ENCODE results near the gene ANGPTL8. TPM values are rescaled to one million over a fixed set of nuclear protein-coding genes. Genes with fewer than 3 reads are reported as not detected.

The ANGPTL8 gene
- polyA plus RNA-seq, 2 of the 4 experiments (the other 2 are of a cell fraction): 0.12 TPM; not detected in 1

GRCh38 chr19:11265177-11265784 is 25.9 kb downstream of the ANGPTL8 start:
- H3K4me1 ChIP-seq: peaks cover 32% of the 10 kb centered on the region
- peak overlapping the region; percentile 57 for H3K4me2 ChIP-seq
- no peak for TF ChIP-seq HMGXB4 (CRISPR knock-in tag; IDR thresholded peaks at IDR 0.05; ENCODE audit: borderline replicate concordance)
- peak; percentile 59 for TF ChIP-seq ZFP36 (IDR thresholded peaks at IDR 0.05; ENCODE audit: borderline replicate concordance, partially characterized antibody)
- TF ChIP-seq KDM1A (IDR thresholded peaks at IDR 0.05; ENCODE audit: low read depth): peak; percentile 64; the same call in 1 of the 2 replicates
- no peaks in the 10 kb centered on the region for H3K9me3 ChIP-seq
- no peak for FAIRE-seq
- H3K4me3 ChIP-seq: no peak overlapping the region
- peak overlapping the region; percentile 67 to 83 for H3K27ac ChIP-seq
- POLR2A ChIA-PET: no interaction called here
- no peak for DNase-seq (ENCODE audit: low read depth in 1 of 2, low spot score in 1 of 2)
- CTCF ChIA-PET: interaction anchor here (0.5 to 1.7 kb wide), 6 partner anchors 11 to 329 kb away, joined by 3 to 5 read pairs (median 4); no protein-coding TSS in a partner anchor
- WGBS (ENCODE audit: missing lambda C conversion rate): 45% methylated on average over 6 of the region's 6 CpGs
- ATAC-seq: no peak

DNA sequence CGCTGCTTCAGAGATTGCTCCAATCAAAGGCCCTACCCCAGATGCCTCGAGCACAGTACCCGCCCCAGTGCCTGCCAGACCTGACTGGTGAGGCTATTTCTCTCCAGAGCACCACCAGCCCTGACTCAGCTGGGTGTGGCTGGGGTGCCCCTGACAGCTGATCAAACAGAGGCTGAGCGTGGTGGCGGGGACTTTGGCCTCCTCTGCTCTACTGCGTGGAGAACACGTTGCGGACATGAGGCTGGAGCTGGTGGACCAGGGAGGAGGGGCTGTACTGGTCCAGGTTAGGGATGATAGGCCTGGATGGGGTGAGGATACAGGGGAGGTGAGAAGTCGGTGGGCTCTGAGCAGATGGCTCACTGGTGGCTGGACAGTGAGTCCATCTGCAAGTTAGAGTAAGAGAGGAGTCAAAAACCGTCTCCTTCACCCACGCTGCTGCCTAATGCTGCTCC is 26.4 kb downstream of the ANGPTL8 start:
- DNase-seq (ENCODE audit: low read depth in 1 of 2, low spot score in 1 of 2): peak; percentile 71 to 87
- ATAC-seq: peak; percentile 78 to 91
- ChIA-PET POLR2A (no interaction called here), CTCF (interaction anchor here (0.5 to 1.7 kb wide), 8 partner anchors 9 to 329 kb away, joined by 3 to 6 read pairs (median 3); no protein-coding TSS in a partner anchor)
- peaks cover 32% of the 10 kb centered on the region for H3K4me1 ChIP-seq
- no peak for FAIRE-seq
- H3K9me3 ChIP-seq: no peaks in the 10 kb centered on the region
- H3K4me3 ChIP-seq: no peak overlapping the region
- TF ChIP-seq, protein P1, sequence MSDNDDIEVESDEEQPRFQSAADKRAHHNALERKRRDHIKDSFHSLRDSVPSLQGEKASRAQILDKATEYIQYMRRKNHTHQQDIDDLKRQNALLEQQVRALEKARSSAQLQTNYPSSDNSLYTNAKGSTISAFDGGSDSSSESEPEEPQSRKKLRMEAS (IDR thresholded peaks at IDR 0.05): peak; percentile 91
- TF ChIP-seq MYC (IDR thresholded peaks at IDR 0.05; ENCODE audit: borderline replicate concordance, low read length): peak; percentile 71; the same call in 1 of the 2 replicates
- 0 out of 5 replicates have a peak, but pooled peaks of 1 of the 2 experiments have one; percentile 32 for TF ChIP-seq JUN (IDR thresholded peaks at IDR 0.05)
- TF ChIP-seq FOSL2 (IDR thresholded peaks at IDR 0.05): no peak
- TF ChIP-seq FOSL2 (CRISPR knock-in tag; IDR thresholded peaks at IDR 0.05): peak; percentile 69
- TF ChIP-seq POLR2A (IDR thresholded peaks at IDR 0.05; ENCODE audit: low read length): no peak
- TF ChIP-seq ESRRA (IDR thresholded peaks at IDR 0.05; ENCODE audit: borderline replicate concordance, low read length): no peak
- no peak for TF ChIP-seq EHMT2 (IDR thresholded peaks at IDR 0.05; ENCODE audit: low read depth)
- peak; percentile 12 for TF ChIP-seq MAFK (IDR thresholded peaks at IDR 0.05; ENCODE audit: partially characterized antibody)
- TF ChIP-seq, protein P2, sequence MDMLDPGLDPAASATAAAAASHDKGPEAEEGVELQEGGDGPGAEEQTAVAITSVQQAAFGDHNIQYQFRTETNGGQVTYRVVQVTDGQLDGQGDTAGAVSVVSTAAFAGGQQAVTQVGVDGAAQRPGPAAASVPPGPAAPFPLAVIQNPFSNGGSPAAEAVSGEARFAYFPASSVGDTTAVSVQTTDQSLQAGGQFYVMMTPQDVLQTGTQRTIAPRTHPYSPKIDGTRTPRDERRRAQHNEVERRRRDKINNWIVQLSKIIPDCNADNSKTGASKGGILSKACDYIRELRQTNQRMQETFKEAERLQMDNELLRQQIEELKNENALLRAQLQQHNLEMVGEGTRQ (IDR thresholded peaks at IDR 0.05): no peak
- TF ChIP-seq HOXB13 (CRISPR knock-in tag; IDR thresholded peaks at IDR 0.05; ENCODE audit: low read depth): no peak
- no peak for TF ChIP-seq SREBF2 (IDR thresholded peaks at IDR 0.05)
- peak; percentile 76 for TF ChIP-seq E2F6 (IDR thresholded peaks at IDR 0.05; ENCODE audit: borderline replicate concordance, low read depth)
- no peak for TF ChIP-seq HOXA7 (CRISPR knock-in tag; IDR thresholded peaks at IDR 0.05)
- TF ChIP-seq, protein P3, sequence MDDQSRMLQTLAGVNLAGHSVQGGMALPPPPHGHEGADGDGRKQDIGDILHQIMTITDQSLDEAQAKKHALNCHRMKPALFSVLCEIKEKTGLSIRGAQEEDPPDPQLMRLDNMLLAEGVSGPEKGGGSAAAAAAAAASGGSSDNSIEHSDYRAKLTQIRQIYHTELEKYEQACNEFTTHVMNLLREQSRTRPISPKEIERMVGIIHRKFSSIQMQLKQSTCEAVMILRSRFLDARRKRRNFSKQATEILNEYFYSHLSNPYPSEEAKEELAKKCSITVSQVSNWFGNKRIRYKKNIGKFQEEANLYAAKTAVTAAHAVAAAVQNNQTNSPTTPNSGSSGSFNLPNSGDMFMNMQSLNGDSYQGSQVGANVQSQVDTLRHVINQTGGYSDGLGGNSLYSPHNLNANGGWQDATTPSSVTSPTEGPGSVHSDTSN (IDR thresholded peaks at IDR 0.05): peak; percentile 84
- no peak for TF ChIP-seq GATA3 (IDR thresholded peaks at IDR 0.05; ENCODE audit: borderline replicate concordance)
- no peak for TF ChIP-seq HMGXB4 (CRISPR knock-in tag; IDR thresholded peaks at IDR 0.05; ENCODE audit: borderline replicate concordance)
- 0 out of 2 replicates have a peak, but pooled peaks have one; percentile 51 for TF ChIP-seq NPAS2 (CRISPR knock-in tag; IDR thresholded peaks at IDR 0.05; ENCODE audit: borderline replicate concordance)
- TF ChIP-seq TFCP2L1 (CRISPR knock-in tag; IDR thresholded peaks at IDR 0.05): no peak
- H3K4me2 ChIP-seq: peak overlapping the region; percentile 57
- H3K27ac ChIP-seq: peak overlapping the region; percentile 67 to 83
- 27% methylated on average over 9 of the region's 11 CpGs for WGBS (ENCODE audit: missing lambda C conversion rate)

Measured in A549 (cell line).